Loucy (cell line): ENCODE data around the gene CUL5.

Experiments
- EZH2phosphoT487 ChIP-seq: fragments of 200-600 bp; IDR thresholded peaks from 2 replicates; pipeline ENCODE4 v1.6.1; 2018; ENCODE audit warnings: antibody characterized with exemption, mild to moderate bottlenecking, moderate library complexity, borderline replicate concordance
- TF ChIP-seq, protein P1 (sequence below): fragments of 200-600 bp; sonication (generic); conservative IDR thresholded peaks from 2 replicates; pipeline ENCODE4 v1.5.1; 2014; ENCODE audit warnings: mild to moderate bottlenecking, antibody characterized with exemption, low read length

- TF ChIP-seq, protein P1, sequence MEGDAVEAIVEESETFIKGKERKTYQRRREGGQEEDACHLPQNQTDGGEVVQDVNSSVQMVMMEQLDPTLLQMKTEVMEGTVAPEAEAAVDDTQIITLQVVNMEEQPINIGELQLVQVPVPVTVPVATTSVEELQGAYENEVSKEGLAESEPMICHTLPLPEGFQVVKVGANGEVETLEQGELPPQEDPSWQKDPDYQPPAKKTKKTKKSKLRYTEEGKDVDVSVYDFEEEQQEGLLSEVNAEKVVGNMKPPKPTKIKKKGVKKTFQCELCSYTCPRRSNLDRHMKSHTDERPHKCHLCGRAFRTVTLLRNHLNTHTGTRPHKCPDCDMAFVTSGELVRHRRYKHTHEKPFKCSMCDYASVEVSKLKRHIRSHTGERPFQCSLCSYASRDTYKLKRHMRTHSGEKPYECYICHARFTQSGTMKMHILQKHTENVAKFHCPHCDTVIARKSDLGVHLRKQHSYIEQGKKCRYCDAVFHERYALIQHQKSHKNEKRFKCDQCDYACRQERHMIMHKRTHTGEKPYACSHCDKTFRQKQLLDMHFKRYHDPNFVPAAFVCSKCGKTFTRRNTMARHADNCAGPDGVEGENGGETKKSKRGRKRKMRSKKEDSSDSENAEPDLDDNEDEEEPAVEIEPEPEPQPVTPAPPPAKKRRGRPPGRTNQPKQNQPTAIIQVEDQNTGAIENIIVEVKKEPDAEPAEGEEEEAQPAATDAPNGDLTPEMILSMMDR = no peak
- TF ChIP-seq EZH2phosphoT487 = no peak
These were observed 9.9 kb upstream of the CUL5 start for GRCh38 chr11:107998761-107999160.
